Endodermal cell (in vitro differentiated cells): ENCODE measurements around the gene TTC22. TPM values are rescaled to one million over a fixed set of nuclear protein-coding genes. Genes with fewer than 3 reads are reported as not detected.

Experiments
- DNase-seq: peaks from one replicate; pipeline ENCODE4 v3.0.0-alpha.2; 2017
- H3K27ac ChIP-seq: 2 replicates; pipeline ENCODE4 v1.5.1; 2013; ENCODE audit warnings: mild to moderate bottlenecking, low read depth, low read length, moderate library complexity
- H3K27me3 ChIP-seq: 2 replicates; pipeline ENCODE4 v1.6.1; 2013; ENCODE audit warnings: mild to moderate bottlenecking, low read length, moderate library complexity; ENCODE audit not compliant: insufficient read depth, control insufficient read depth, poor library complexity, severe bottlenecking
- H3K36me3 ChIP-seq: 2 replicates; pipeline ENCODE4 v1.7.0; 2013; ENCODE audit warnings: mild to moderate bottlenecking, low read length, moderate library complexity; ENCODE audit not compliant: control insufficient read depth, insufficient read depth
- H3K4me1 ChIP-seq: one replicate; pipeline ENCODE4 v1.7.0; 2013; ENCODE audit warnings: low read length; ENCODE audit not compliant: control insufficient read depth, insufficient read depth
- H3K4me3 ChIP-seq: 2 replicates; pipeline ENCODE4 v1.5.1; 2013; ENCODE audit warnings: mild to moderate bottlenecking, low read length, moderate library complexity
- H3K9ac ChIP-seq: 2 replicates; pipeline ENCODE4 v1.6.1; 2013; ENCODE audit warnings: mild to moderate bottlenecking, low read length, moderate library complexity; ENCODE audit not compliant: poor library complexity, severe bottlenecking; ENCODE audit errors: extremely low read depth
- H3K9me3 ChIP-seq: 2 replicates; pipeline ENCODE4 v1.6.1; 2013; ENCODE audit warnings: mild to moderate bottlenecking, low read length, moderate library complexity; ENCODE audit not compliant: control insufficient read depth
- H3K27ac Mint-ChIP-seq: 2 replicates; pipeline ENCODE4 v1.8.0; 2020; ENCODE audit warnings: mixed read lengths
- H3K27me3 Mint-ChIP-seq: 2 replicates; pipeline ENCODE4 v1.8.0; 2021; ENCODE audit warnings: mild to moderate bottlenecking, mixed read lengths; ENCODE audit not compliant: insufficient read depth
- H3K36me3 Mint-ChIP-seq: 2 replicates; pipeline ENCODE4 v1.8.0; 2020; ENCODE audit warnings: low read depth, mixed read lengths
- H3K4me1 Mint-ChIP-seq: 2 replicates; pipeline ENCODE4 v1.8.0; 2020; ENCODE audit warnings: mixed read lengths
- H3K4me3 Mint-ChIP-seq: 2 replicates; pipeline ENCODE4 v1.8.0; 2020; ENCODE audit warnings: mild to moderate bottlenecking, moderate library complexity, mixed read lengths
- H3K9me3 Mint-ChIP-seq: 2 replicates; pipeline ENCODE4 v1.8.0; 2020; ENCODE audit warnings: mild to moderate bottlenecking, mixed read lengths
- WGBS, 2 experiments: methylation state at CpG; one replicate each; pipeline versions ENCODE4 v1.1.5 to v1.1.7; 2013; ENCODE audit warnings: missing lambda C conversion rate in 2 of 2, mixed read lengths in 1 of 2; ENCODE audit not compliant: insufficient coverage in 1 of 2, insufficient read length in 1 of 2; 5-methylcytosine and 5-hydroxymethylcytosine counted together
- total RNA-seq, 2 donors: library from RNA; stranded (reverse); fragmentation: NEBNext Ultra II Directional in 1 of 2; extraction: Animal tissue kit (Norgen Biotek cat#: 25700) in 1 of 2; gene quantifications; 2 replicates in 1 of 2; 3 replicates in 1 of 2; pipeline ENCODE4 v1.2.1, GENCODE V29; 2021
- TF ChIP-seq, protein P1 (sequence below): fragments of 200-600 bp; sonication (generic); conservative IDR thresholded peaks from 2 replicates; pipeline ENCODE4 v1.5.0; 2021; ENCODE audit warnings: antibody characterized with exemption, mild to moderate bottlenecking

The TTC22 gene
- total RNA-seq, 2 donors from 2014 or later, result 0.44 to 0.53 TPM

DNA sequence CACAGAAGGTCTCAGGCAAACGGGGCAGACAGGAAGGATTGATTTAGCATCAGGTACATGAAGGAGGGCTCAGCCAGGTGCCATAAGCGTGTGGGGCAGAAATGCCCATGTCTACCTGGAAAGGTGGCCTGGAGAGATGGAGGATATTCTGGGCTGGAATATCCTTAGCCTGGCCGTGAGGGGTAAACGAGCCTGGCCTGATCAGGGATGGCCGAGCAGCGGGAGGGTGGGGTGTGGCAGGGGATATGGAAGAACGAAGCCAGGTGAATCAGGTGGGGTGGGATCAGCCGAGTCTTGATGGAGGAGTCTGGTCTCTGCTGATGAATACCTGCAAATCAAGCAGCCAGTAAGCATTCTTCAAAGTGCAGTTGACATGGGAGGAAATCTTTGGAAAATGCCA is 35.5 kb upstream of the TTC22 start:
- Mint-ChIP-seq H3K36me3 (no peaks in the 10 kb centered on the region), H3K4me3 (no peak overlapping the region), H3K27ac (no peak overlapping the region), H3K4me1 (no peaks in the 10 kb centered on the region), H3K9me3 (no peaks in the 10 kb centered on the region), H3K27me3 (peaks cover 1% of the 10 kb centered on the region)
- Histone ChIP-seq H3K36me3 (no peaks in the 10 kb centered on the region), H3K4me1 (no peaks in the 10 kb centered on the region), H3K27ac (no peak overlapping the region), H3K9me3 (no peaks in the 10 kb centered on the region), H3K9ac (no peak overlapping the region), H3K27me3 (no peaks in the 10 kb centered on the region), H3K4me3 (no peak overlapping the region)
- 90 to 92% methylated on average over 6 to 8 of the region's 8 CpGs for WGBS, 2 experiments
- TF ChIP-seq, protein P1, sequence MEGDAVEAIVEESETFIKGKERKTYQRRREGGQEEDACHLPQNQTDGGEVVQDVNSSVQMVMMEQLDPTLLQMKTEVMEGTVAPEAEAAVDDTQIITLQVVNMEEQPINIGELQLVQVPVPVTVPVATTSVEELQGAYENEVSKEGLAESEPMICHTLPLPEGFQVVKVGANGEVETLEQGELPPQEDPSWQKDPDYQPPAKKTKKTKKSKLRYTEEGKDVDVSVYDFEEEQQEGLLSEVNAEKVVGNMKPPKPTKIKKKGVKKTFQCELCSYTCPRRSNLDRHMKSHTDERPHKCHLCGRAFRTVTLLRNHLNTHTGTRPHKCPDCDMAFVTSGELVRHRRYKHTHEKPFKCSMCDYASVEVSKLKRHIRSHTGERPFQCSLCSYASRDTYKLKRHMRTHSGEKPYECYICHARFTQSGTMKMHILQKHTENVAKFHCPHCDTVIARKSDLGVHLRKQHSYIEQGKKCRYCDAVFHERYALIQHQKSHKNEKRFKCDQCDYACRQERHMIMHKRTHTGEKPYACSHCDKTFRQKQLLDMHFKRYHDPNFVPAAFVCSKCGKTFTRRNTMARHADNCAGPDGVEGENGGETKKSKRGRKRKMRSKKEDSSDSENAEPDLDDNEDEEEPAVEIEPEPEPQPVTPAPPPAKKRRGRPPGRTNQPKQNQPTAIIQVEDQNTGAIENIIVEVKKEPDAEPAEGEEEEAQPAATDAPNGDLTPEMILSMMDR, result no peak
- DNase-seq, result peak; percentile 36

GRCh38 chr1:54835970-54836369 is 34.8 kb upstream of the TTC22 start:
- peaks cover 2% of the 10 kb centered on the region for H3K27me3 ChIP-seq

GRCh38 chr1:54835131-54835898 is 34.2 kb upstream of the TTC22 start:
- H3K9ac ChIP-seq, result no peak overlapping the region
- DNase-seq, result peak; percentile 29
- TF ChIP-seq, protein P1, result no peak
- WGBS, 2 experiments, result 89% methylated on average over 3 to 6 of the region's 6 CpGs
- no peaks in the 10 kb centered on the region for H3K36me3 ChIP-seq
- no peak overlapping the region for H3K4me3 ChIP-seq
- no peaks in the 10 kb centered on the region for H3K4me1 Mint-ChIP-seq
- no peaks in the 10 kb centered on the region for H3K4me1 ChIP-seq
- H3K4me3 Mint-ChIP-seq, result no peak overlapping the region
- H3K36me3 Mint-ChIP-seq, result no peaks in the 10 kb centered on the region
- H3K27me3 Mint-ChIP-seq, result peaks cover 7% of the 10 kb centered on the region
- H3K9me3 ChIP-seq, result no peaks in the 10 kb centered on the region
- H3K27ac ChIP-seq, result no peak overlapping the region
- no peak overlapping the region for H3K27ac Mint-ChIP-seq
- H3K9me3 Mint-ChIP-seq, result no peaks in the 10 kb centered on the region
- peaks cover 4% of the 10 kb centered on the region for H3K27me3 ChIP-seq

More at GRCh38 chr1:54835970-54836369, 34.8 kb upstream of the TTC22 start:
- Histone ChIP-seq H3K4me1 (no peaks in the 10 kb centered on the region), H3K4me3 (no peak overlapping the region), H3K9me3 (no peaks in the 10 kb centered on the region), H3K36me3 (no peaks in the 10 kb centered on the region), H3K27ac (no peak overlapping the region), H3K9ac (no peak overlapping the region)
- 79 to 100% methylated on average over 1 to 2 of the region's 5 CpGs for WGBS, 2 experiments
- Mint-ChIP-seq H3K27me3 (peaks cover 6% of the 10 kb centered on the region), H3K36me3 (no peaks in the 10 kb centered on the region), H3K9me3 (no peaks in the 10 kb centered on the region), H3K4me3 (no peak overlapping the region), H3K4me1 (no peaks in the 10 kb centered on the region), H3K27ac (no peak overlapping the region)
- peak; percentile 26 for DNase-seq
- TF ChIP-seq, protein P1, result no peak
